Activated T-helper 2 cell treated with anti-CD3 and anti-CD28 coated beads, Interferon-gamma antibody, Interleukin-2, Interleukin-4, amounts not matched to agents 10 μg/mL and 5 μg/mL and 100 μg/mL, durations not matched to agents 14 hours and 24 hours and 36 hours (primary cell): ENCODE data around the gene TBC1D22B. TPM values are rescaled to one million over a fixed set of nuclear protein-coding genes. Genes with fewer than 3 reads are reported as not detected.

Source experiments
- DNase-seq: peaks from one replicate; pipeline ENCODE4 v3.0.0; 2021; ENCODE audit warnings: low spot score
- H3K27ac Mint-ChIP-seq: one replicate; pipeline ENCODE4 v1.8.0; 2021; ENCODE audit warnings: mixed read lengths
- H3K27me3 Mint-ChIP-seq: one replicate; pipeline ENCODE4 v1.8.0; 2021; ENCODE audit warnings: low read depth, mixed read lengths
- H3K36me3 Mint-ChIP-seq: one replicate; pipeline ENCODE4 v1.8.0; 2021; ENCODE audit warnings: low read depth, mixed read lengths
- H3K4me1 Mint-ChIP-seq: one replicate; pipeline ENCODE4 v1.8.0; 2021; ENCODE audit warnings: low read depth, mixed read lengths
- H3K4me3 Mint-ChIP-seq: one replicate; pipeline ENCODE4 v1.8.0; 2021; ENCODE audit warnings: low read depth, mild to moderate bottlenecking, moderate library complexity, mixed read lengths
- H3K9me3 Mint-ChIP-seq: one replicate; pipeline ENCODE4 v1.8.0; 2021; ENCODE audit warnings: mixed read lengths
- intact Hi-C: fragments of 100-400 bp; cut with micrococcal nuclease; formaldehyde crosslinking; loops from one replicate; pipeline ENCODE4 v1.15.1; 2023
- total RNA-seq: library from RNA; stranded (reverse); gene quantifications from 2 replicates; pipeline ENCODE4 v1.2.3, GENCODE V29; 2022

The TBC1D22B gene
- 13.8 and 14.6 TPM in 2 replicates for total RNA-seq

GRCh38 chr6:37257634-37258404, at the start of gene TBC1D22B, which contains the start of gene TMEM217:
TSS of gene TBC1D22B (plus strand) at chr6:37257772. CDS start at chr6:37257918, 146 bp downstream.
TSS of gene TMEM217 (minus strand) at chr6:37258144. CDS start at chr6:37219030, 39,114 bp downstream.
- peak within 1 kb of the TSS; percentile 97 for H3K4me3 Mint-ChIP-seq
- DNase-seq = peak; percentile 94
- H3K36me3 Mint-ChIP-seq = peaks cover 20% of the 10 kb centered on the region
- no peaks in the 10 kb centered on the region for H3K27me3 Mint-ChIP-seq
- no peaks in the 10 kb centered on the region for H3K9me3 Mint-ChIP-seq
- peaks cover 45% of the 10 kb centered on the region for H3K4me1 Mint-ChIP-seq
- intact Hi-C loops = loop anchor here (2.0 kb wide), 1 partner anchor 35 kb away; no protein-coding TSS in a partner anchor
- H3K27ac Mint-ChIP-seq = peak within 1 kb of the TSS; percentile 98

GRCh38 chr6:37207903-37208456, 49.6 kb upstream of the TBC1D22B start:
- Mint-ChIP-seq H3K9me3 (no peaks in the 10 kb centered on the region), H3K4me1 (peaks cover 57% of the 10 kb centered on the region), H3K36me3 (no peaks in the 10 kb centered on the region), H3K4me3 (peak overlapping the region; percentile 15), H3K27me3 (no peaks in the 10 kb centered on the region), H3K27ac (peak overlapping the region; percentile 76)
- intact Hi-C loops = loop anchor here (2.0 to 10.0 kb wide), 2 partner anchors 293 to 323 kb away; partner anchors contain the start of gene C6orf89
- DNase-seq = peak; percentile 85

- Mint-ChIP-seq H3K27ac (peak overlapping the region; percentile 86), H3K4me3 (no peak overlapping the region), H3K4me1 (peaks cover 51% of the 10 kb centered on the region), H3K9me3 (no peaks in the 10 kb centered on the region), H3K36me3 (no peaks in the 10 kb centered on the region), H3K27me3 (no peaks in the 10 kb centered on the region)
- no peak for DNase-seq
- intact Hi-C loops = loop anchor here (2.0 to 10.0 kb wide), 2 partner anchors 294 to 324 kb away; partner anchors contain the start of gene C6orf89
Observed at GRCh38 chr6:37208793-37209192, 48.8 kb upstream of the TBC1D22B start.

- H3K4me3 Mint-ChIP-seq = no peak overlapping the region
- no peaks in the 10 kb centered on the region for H3K9me3 Mint-ChIP-seq
- H3K27me3 Mint-ChIP-seq = no peaks in the 10 kb centered on the region
- peak overlapping the region; percentile 86 for H3K27ac Mint-ChIP-seq
- DNase-seq = no peak
- no peaks in the 10 kb centered on the region for H3K36me3 Mint-ChIP-seq
- H3K4me1 Mint-ChIP-seq = peaks cover 44% of the 10 kb centered on the region
- intact Hi-C loops = loop anchor here (1.0 to 10.0 kb wide), 6 partner anchors 37 to 443 kb away; partner anchors contain the start of gene C6orf89
Observed at GRCh38 chr6:37209461-37210205, 47.9 kb upstream of the TBC1D22B start.

- Mint-ChIP-seq H3K27me3 (no peaks in the 10 kb centered on the region), H3K27ac (peak overlapping the region; percentile 86), H3K4me1 (peaks cover 40% of the 10 kb centered on the region), H3K4me3 (no peak overlapping the region), H3K36me3 (no peaks in the 10 kb centered on the region), H3K9me3 (no peaks in the 10 kb centered on the region)
- intact Hi-C loops = loop anchor here (1.0 to 2.0 kb wide), 4 partner anchors 38 to 444 kb away; no protein-coding TSS in a partner anchor
- DNase-seq = peak; percentile 71
Observed at GRCh38 chr6:37210313-37210968, 47.1 kb upstream of the TBC1D22B start.

- Mint-ChIP-seq H3K36me3 (no peaks in the 10 kb centered on the region), H3K9me3 (no peaks in the 10 kb centered on the region), H3K4me1 (peaks cover 30% of the 10 kb centered on the region), H3K4me3 (no peak overlapping the region), H3K27me3 (no peaks in the 10 kb centered on the region), H3K27ac (no peak overlapping the region)
- DNase-seq = no peak
- intact Hi-C loops = no loop called here
Observed at GRCh38 chr6:37212268-37212667, 45.3 kb upstream of the TBC1D22B start.

GRCh38 chr6:37218061-37218460, 39.5 kb upstream of the TBC1D22B start:
- Mint-ChIP-seq H3K9me3 (no peaks in the 10 kb centered on the region), H3K27ac (no peak overlapping the region), H3K4me3 (no peak overlapping the region), H3K4me1 (peaks cover 17% of the 10 kb centered on the region), H3K36me3 (no peaks in the 10 kb centered on the region), H3K27me3 (no peaks in the 10 kb centered on the region)
- no peak for DNase-seq
- intact Hi-C loops = no loop called here

- Mint-ChIP-seq H3K27ac (no peak overlapping the region), H3K36me3 (no peaks in the 10 kb centered on the region), H3K9me3 (no peaks in the 10 kb centered on the region), H3K4me1 (peaks cover 18% of the 10 kb centered on the region), H3K27me3 (no peaks in the 10 kb centered on the region), H3K4me3 (no peak overlapping the region)
- DNase-seq = no peak
- intact Hi-C loops = no loop called here
Observed at GRCh38 chr6:37218511-37218910, 39.1 kb upstream of the TBC1D22B start.

- no peaks in the 10 kb centered on the region for H3K27me3 Mint-ChIP-seq
- H3K36me3 Mint-ChIP-seq = no peaks in the 10 kb centered on the region
- H3K27ac Mint-ChIP-seq = no peak overlapping the region
- DNase-seq = no peak
- intact Hi-C loops = loop anchor here (2.0 kb wide), 1 partner anchor 37 kb away; the partner anchor contains the start of gene TMEM217
- H3K9me3 Mint-ChIP-seq = no peaks in the 10 kb centered on the region
- peaks cover 18% of the 10 kb centered on the region for H3K4me1 Mint-ChIP-seq
- H3K4me3 Mint-ChIP-seq = peak overlapping the region; percentile 77
Observed at GRCh38 chr6:37221585-37222124, 35.9 kb upstream of the TBC1D22B start.

- intact Hi-C loops = loop anchor here (2.0 kb wide), 1 partner anchor 36 kb away; the partner anchor contains the start of gene TMEM217
- H3K4me1 Mint-ChIP-seq = peaks cover 18% of the 10 kb centered on the region
- DNase-seq = peak; percentile 72
- no peaks in the 10 kb centered on the region for H3K27me3 Mint-ChIP-seq
- H3K36me3 Mint-ChIP-seq = no peaks in the 10 kb centered on the region
- H3K9me3 Mint-ChIP-seq = no peaks in the 10 kb centered on the region
- H3K27ac Mint-ChIP-seq = peak overlapping the region; percentile 17
- peak overlapping the region; percentile 77 for H3K4me3 Mint-ChIP-seq
Observed at GRCh38 chr6:37222125-37222967, 35.2 kb upstream of the TBC1D22B start.

- no peak for DNase-seq
- intact Hi-C loops = loop anchor here (2.0 kb wide), 1 partner anchor 36 kb away; the partner anchor contains the start of gene TMEM217
Observed at GRCh38 chr6:37222992-37223391, 34.6 kb upstream of the TBC1D22B start.

More at GRCh38 chr6:37222992-37223391, 34.6 kb upstream of the TBC1D22B start:
- H3K4me3 Mint-ChIP-seq = peak overlapping the region; percentile 77
- H3K27ac Mint-ChIP-seq = peak overlapping the region; percentile 17
- H3K4me1 Mint-ChIP-seq = peaks cover 19% of the 10 kb centered on the region
- no peaks in the 10 kb centered on the region for H3K9me3 Mint-ChIP-seq
- no peaks in the 10 kb centered on the region for H3K27me3 Mint-ChIP-seq
- no peaks in the 10 kb centered on the region for H3K36me3 Mint-ChIP-seq
